K562 (cell line): ENCODE data around the gene TMOD3. TPM values are rescaled to one million over a fixed set of nuclear protein-coding genes. Genes with fewer than 3 reads are reported as not detected.

ENCODE experiments used
- ATAC-seq: fragments of 200-7000 bp; cut with Tn5 transposase; 3 replicates; pipeline ENCODE4 v1.9.1; 2020; ENCODE audit warnings: moderate library complexity
- BruUV-seq: library from RNA; stranded (reverse); fragments of 400-500 nt; replicated peaks from 2 replicates; lab custom pipeline; 2021; lab: Mats Ljungman, UMichigan
- CTCF ChIA-PET: fragments of 300-600 bp; formaldehyde crosslinking; extraction: SDS; loops from one replicate; lab custom pipeline; 2021; ENCODE audit warnings: low intra/inter-chr PET ratio; lab: Yijun Ruan, JAX
- POLR2A ChIA-PET: fragments of 300-600, 350-650 bp; sonication (Branson Sonifier 250); formaldehyde crosslinking; extraction: SDS; loops from one replicate; lab custom pipeline; 2021; ENCODE audit warnings: antibody characterized with exemption, inconsistent platforms; lab: Yijun Ruan, JAX
- DNase-seq, 4 experiments: peaks; one replicate each; pipeline versions ENCODE4 v3.0.0 to v3.0.0-alpha.2; 2011 to 2018; ENCODE audit warnings: low spot score in 3 of 4, mixed read lengths in 3 of 4; ENCODE audit errors: extremely low read depth in 1 of 4
- FAIRE-seq: peaks from 2 replicates; lab custom pipeline; 2011; peaks lifted over from hg19 to GRCh38; lab: Jason Lieb, UNC
- H2AFZ ChIP-seq: 2 replicates; pipeline ENCODE4 v1.6.0; 2011; ENCODE audit warnings: low read depth, low read length, control low read depth, inconsistent platforms
- H3K27ac ChIP-seq: fragments of 200-600 bp; 3 replicates; pipeline ENCODE4 v1.8.0; 2011; ENCODE audit warnings: low read depth, mild to moderate bottlenecking, control low read depth, inconsistent platforms, low read length, moderate library complexity, mixed read lengths; ENCODE audit errors: extremely low read depth
- H3K27me3 ChIP-seq, 2 experiments: fragments of 300-600 bp in 1 of 2; 2 replicates in 1 of 2; 3 replicates in 1 of 2; pipeline versions ENCODE4 v1.6.0 to v1.8.0; 2011; ENCODE audit warnings: inconsistent platforms in 2 of 2, low read length in 2 of 2, mild to moderate bottlenecking in 1 of 2, mixed read lengths in 1 of 2, moderate library complexity in 1 of 2; ENCODE audit not compliant: control insufficient read depth in 2 of 2, insufficient read depth in 2 of 2
- H3K36me3 ChIP-seq: fragments of 300-600 bp; 3 replicates; pipeline ENCODE4 v1.8.0; 2011; ENCODE audit warnings: mild to moderate bottlenecking, low read length, inconsistent platforms; ENCODE audit not compliant: control insufficient read depth, insufficient read depth
- H3K4me1 ChIP-seq, 2 experiments: fragments of 200-600 bp in 1 of 2; replicated peaks in 1 of 2; 2 replicates in 1 of 2; 3 replicates in 1 of 2; pipeline versions ENCODE4 v1.5.1 to v1.8.0; 2011; ENCODE audit warnings: inconsistent platforms in 2 of 2, low read length in 2 of 2, mild to moderate bottlenecking in 1 of 2, mixed read lengths in 1 of 2, moderate library complexity in 1 of 2; ENCODE audit not compliant: control insufficient read depth in 2 of 2, insufficient read depth in 2 of 2
- H3K4me2 ChIP-seq: 2 replicates; pipeline ENCODE4 v1.6.1; 2011; ENCODE audit warnings: low read length, control low read depth, inconsistent platforms, mixed read lengths; ENCODE audit not compliant: insufficient read depth
- H3K4me3 ChIP-seq: fragments of 200-600 bp; sonication (generic), shearing (Covaris generic); 2 replicates; pipeline ENCODE4 v1.5.1; 2016; ENCODE audit warnings: control low read depth, inconsistent platforms
- H3K79me2 ChIP-seq: fragments of 200-600 bp; 3 replicates; pipeline ENCODE4 v1.8.0; 2011; ENCODE audit warnings: low read length, inconsistent platforms; ENCODE audit not compliant: control insufficient read depth, insufficient read depth
- H3K9ac ChIP-seq, 2 experiments: 2 replicates each; pipeline versions ENCODE4 v1.6.0 to v1.6.1; 2011; ENCODE audit warnings: low read depth in 2 of 2, low read length in 2 of 2, control low read depth in 1 of 2, inconsistent platforms in 1 of 2, mild to moderate bottlenecking in 1 of 2, mixed read lengths in 1 of 2; ENCODE audit not compliant: insufficient read depth in 1 of 2
- H3K9me1 ChIP-seq: one replicate; pipeline ENCODE4 v1.6.0; 2011; ENCODE audit warnings: inconsistent platforms, mild to moderate bottlenecking, low read length, moderate library complexity; ENCODE audit not compliant: control insufficient read depth, insufficient read depth
- H3K9me3 ChIP-seq: replicated peaks from 2 replicates; pipeline ENCODE4 v1.5.1; 2011; ENCODE audit warnings: low read depth, low read length, inconsistent platforms; ENCODE audit not compliant: control insufficient read depth, insufficient read depth
- H4K20me1 ChIP-seq: replicated peaks from 2 replicates; pipeline ENCODE4 v1.6.1; 2011; ENCODE audit warnings: low read length, inconsistent platforms, mixed read lengths; ENCODE audit not compliant: control insufficient read depth, insufficient read depth
- EGR1 ChIP-seq: fragments of 450-650 bp; conservative IDR thresholded peaks from 2 replicates; pipeline ENCODE4 v1.6.1; 2017; ENCODE audit warnings: mild to moderate bottlenecking
- REST ChIP-seq, 2 experiments: fragments of 450-650 bp; formaldehyde crosslinking in 1 of 2; IDR thresholded peaks; 2 replicates each; pipeline versions ENCODE4 v1.4.0 to v1.6.1; 2014 to 2020; ENCODE audit warnings: mild to moderate bottlenecking in 2 of 2, borderline replicate concordance in 1 of 2, low read depth in 1 of 2
- ZNF644 ChIP-seq: fragments of 200-800 bp; sonication (Bioruptor generic); IDR thresholded peaks from 2 replicates; pipeline ENCODE4 v1.6.1; 2016; ENCODE audit warnings: low read depth, missing genetic modification characterization, missing compliant biosample characterization
- WGBS: fragments of 100-300 bp; shearing (Covaris generic); methylation state at CpG from one replicate; pipeline ENCODE4 v1.1.6; 2016; ENCODE audit warnings: low coverage, mixed read lengths; ENCODE audit not compliant: insufficient coverage; ENCODE audit errors: missing lambda C conversion rate; 5-methylcytosine and 5-hydroxymethylcytosine counted together
- in situ Hi-C: fragments of 300-500 bp; cut with MboI; formaldehyde crosslinking; loops from 4 replicates; pipeline ENCODE4 v1.15.0; 2018; ENCODE audit warnings: inconsistent platforms, mixed read lengths
- intact Hi-C: fragments of 100-400 bp; cut with micrococcal nuclease; formaldehyde crosslinking; loops from 2 replicates; pipeline ENCODE4 v1.14.2; 2022
- polyA plus RNA-seq, 8 experiments: library from polyadenylated mRNA; depleted of rRNA in 4 of 8; stranded (reverse) in 5 of 8; unstranded in 3 of 8; fragments of >200 nt; fragmentation: Nextera tagmentation in 2 of 8; fragmentation: Illumina TruSeq in 1 of 8; extraction: Ambion mirVana in 2 of 8; extraction: Trizol in 1 of 8; gene quantifications; 2 replicates each; pipeline versions ENCODE4 v1.2.1 to v1.2.3, GENCODE V29; 2011 to 2014; ENCODE audit warnings: inconsistent platforms in 1 of 8, missing spikeins in 1 of 8
- total RNA-seq, 7 experiments: library from RNA; depleted of rRNA in 6 of 7; stranded (reverse); fragments of >200 nt in 6 of 7; fragmentation: Illumina TruSeq in 2 of 7; extraction: Trizol in 2 of 7; gene quantifications; 2 replicates each; pipeline versions ENCODE4 v1.2.1 to v1.2.3, GENCODE V29; 2011 to 2021; ENCODE audit warnings: low replicate concordance in 1 of 7
- TF ChIP-seq, protein P1 (sequence below): fragments of 450-650 bp; IDR thresholded peaks from one replicate; pipeline ENCODE4 v1.6.1; 2018; ENCODE audit warnings: mild to moderate bottlenecking, moderate library complexity; ENCODE audit not compliant: partially characterized antibody

The TMOD3 gene
- total and polyA plus RNA-seq, 9 of the 15 experiments (the other 6 are each of a cell fraction or from before 2014, with no cell fraction given) = 6.8 to 45.0 (median 30.9) TPM

GRCh38 chr15:51912528-51912927 is 83.1 kb downstream of the TMOD3 start:
- FAIRE-seq = no peak
- intact Hi-C loops (no loop called here), in situ Hi-C loops (no loop called here)
- ATAC-seq = no peak
- no peaks in the 10 kb centered on the region for H3K9me3 ChIP-seq
- 90% methylated on average over 3 of the region's 3 CpGs for WGBS
- H3K4me3 ChIP-seq = no peak overlapping the region
- DNase-seq = no peak
- TF ChIP-seq ZNF644 (tag) = no peak
- TF ChIP-seq EGR1 = no peak
- TF ChIP-seq, protein P1, sequence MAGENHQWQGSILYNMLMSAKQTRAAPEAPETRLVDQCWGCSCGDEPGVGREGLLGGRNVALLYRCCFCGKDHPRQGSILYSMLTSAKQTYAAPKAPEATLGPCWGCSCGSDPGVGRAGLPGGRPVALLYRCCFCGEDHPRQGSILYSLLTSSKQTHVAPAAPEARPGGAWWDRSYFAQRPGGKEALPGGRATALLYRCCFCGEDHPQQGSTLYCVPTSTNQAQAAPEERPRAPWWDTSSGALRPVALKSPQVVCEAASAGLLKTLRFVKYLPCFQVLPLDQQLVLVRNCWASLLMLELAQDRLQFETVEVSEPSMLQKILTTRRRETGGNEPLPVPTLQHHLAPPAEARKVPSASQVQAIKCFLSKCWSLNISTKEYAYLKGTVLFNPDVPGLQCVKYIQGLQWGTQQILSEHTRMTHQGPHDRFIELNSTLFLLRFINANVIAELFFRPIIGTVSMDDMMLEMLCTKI = no peak
- POLR2A ChIA-PET = no interaction called here
- no peak overlapping the region for H3K4me2 ChIP-seq
- H3K9me1 ChIP-seq = no peaks in the 10 kb centered on the region
- 0 out of 2 replicates have a peak, but pooled peaks cover 2% of the 10 kb centered on the region for H4K20me1 ChIP-seq
- BruUV-seq = no TSS peak
- no peak overlapping the region for H3K27ac ChIP-seq
- CTCF ChIA-PET = no interaction called here
- no peaks in the 10 kb centered on the region for H3K79me2 ChIP-seq
- H3K9ac ChIP-seq = no peak overlapping the region
- no peaks in the 10 kb centered on the region for H3K4me1 ChIP-seq
- peaks cover 47% of the 10 kb centered on the region for H3K36me3 ChIP-seq
- H3K27me3 ChIP-seq = no peaks in the 10 kb centered on the region
- no peak overlapping the region for H2AFZ ChIP-seq

- Histone ChIP-seq H3K4me3 (no peak overlapping the region), H2AFZ (no peak overlapping the region), H3K9me3 (no peaks in the 10 kb centered on the region), H3K36me3 (peaks cover 43% of the 10 kb centered on the region; the same call in 2 of the 3 replicates), H3K9me1 (no peaks in the 10 kb centered on the region), H3K4me1 (no peaks in the 10 kb centered on the region), H3K27me3 (no peaks in the 10 kb centered on the region), H3K9ac (no peak overlapping the region), H3K27ac (no peak overlapping the region), H3K4me2 (no peak overlapping the region), H4K20me1 (0 out of 2 replicates have a peak, but pooled peaks cover 2% of the 10 kb centered on the region), H3K79me2 (no peaks in the 10 kb centered on the region)
- FAIRE-seq (peak; percentile 78), ATAC-seq (peak; percentile 96), DNase-seq (peak; percentile 17 to 59 (median 30))
- BruUV-seq = no TSS peak
- POLR2A ChIA-PET = interaction anchor here (0.6 to 1.3 kb wide), 4 partner anchors 9 to 574 kb away, joined by 3 to 6 read pairs (median 4); no protein-coding TSS in a partner anchor
- in situ Hi-C loops (no loop called here), intact Hi-C loops (loop anchor here (1.0 kb wide), 2 partner anchors 135 to 140 kb away; no protein-coding TSS in a partner anchor)
- CTCF ChIA-PET = interaction anchor here (0.9 kb wide), 1 partner anchor 381 kb away, joined by 3 read pairs; no protein-coding TSS in a partner anchor
- WGBS = 64% methylated on average over 2 of the region's 2 CpGs
- TF ChIP-seq REST (IDR thresholded peaks at IDR 0.05; ENCODE audit: borderline replicate concordance) (peak; percentile 12; the same call in 1 of the 2 replicates), REST (CRISPR knock-in tag; IDR thresholded peaks at IDR 0.05; ENCODE audit: low read depth) (no peak)
Observed at GRCh38 chr15:51917493-51917892, 88.0 kb downstream of the TMOD3 start.
